ENCODE data around the gene PJA2.
"Not testable (repeated sequence)": the region's sequence is repeated elsewhere in the genome, so short reads cannot be mapped to it uniquely, and the experiment has no call there.

PJA2 gene

DNA sequence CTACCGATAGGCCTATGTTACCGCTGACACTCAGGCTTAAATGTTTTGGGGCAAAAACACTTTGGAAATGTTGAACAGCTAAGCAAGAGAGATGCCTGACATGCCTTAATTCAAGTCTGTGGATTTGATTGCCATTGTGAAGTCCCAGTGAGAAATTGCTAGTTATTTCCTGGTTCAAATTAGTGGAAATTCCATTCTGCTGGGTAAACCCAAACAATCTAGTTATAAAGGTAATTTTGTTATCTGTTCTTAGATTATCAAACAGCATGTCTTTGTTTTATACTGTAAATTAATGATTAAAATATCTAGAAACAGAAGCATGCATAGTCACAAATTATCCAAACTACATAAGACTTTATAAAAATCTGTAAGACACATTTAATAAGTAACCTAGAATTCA, 96.6 kb downstream of the PJA2 start:
- no peaks in the 10 kb centered on the region for H3K9me3 Mint-ChIP-seq
- DNase-seq, result no peak
- no peaks in the 10 kb centered on the region for H3K4me1 Mint-ChIP-seq
- no peak overlapping the region for H3K4me3 Mint-ChIP-seq
- H3K27me3 Mint-ChIP-seq, result no peaks in the 10 kb centered on the region
- H3K27ac Mint-ChIP-seq, result no peak overlapping the region
- ATAC-seq, result no peak

DNA sequence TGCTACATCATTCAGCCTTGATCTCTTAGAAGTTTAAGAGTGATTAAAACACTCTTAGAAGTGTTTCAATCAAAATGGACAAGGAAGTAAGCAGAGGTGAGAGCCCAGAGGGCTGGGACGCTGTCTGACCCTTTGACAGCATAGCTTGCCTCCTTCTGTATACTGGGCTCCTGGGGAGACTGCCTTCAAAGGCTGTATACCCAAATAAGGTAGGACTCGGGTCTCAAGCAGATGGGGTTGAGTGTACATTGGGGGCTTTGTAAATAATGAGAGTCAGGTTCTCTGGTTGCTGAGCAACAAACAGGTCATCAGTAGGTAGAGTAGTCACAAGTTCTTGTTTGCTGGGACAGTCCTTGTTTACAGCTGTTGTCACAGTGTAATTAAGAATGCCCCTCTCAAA, 97.1 kb downstream of the PJA2 start:
- Mint-ChIP-seq H3K4me1 (no peaks in the 10 kb centered on the region), H3K27ac (no peak overlapping the region), H3K4me3 (no peak overlapping the region), H3K9me3 (no peaks in the 10 kb centered on the region), H3K27me3 (no peaks in the 10 kb centered on the region)
- DNase-seq, result no peak
- ATAC-seq, result no peak

DNA sequence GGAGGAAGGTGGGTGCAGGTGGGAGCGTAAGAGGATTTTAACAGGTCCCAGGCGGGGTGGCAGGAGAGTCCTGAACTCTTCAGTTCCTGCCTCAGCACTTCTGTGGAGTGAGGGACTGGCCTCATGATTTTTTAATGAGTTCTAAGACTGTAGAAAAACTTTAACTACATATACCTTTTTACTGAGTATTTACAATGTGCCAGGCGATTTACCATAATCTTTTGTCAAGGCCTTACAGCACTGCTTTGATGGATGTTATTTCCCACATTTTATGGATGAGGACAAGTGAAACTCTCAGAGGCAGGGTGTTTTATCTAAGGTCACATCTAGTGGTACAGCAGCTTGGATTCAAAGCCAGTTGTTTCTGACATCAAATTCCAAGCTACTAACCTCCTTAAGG, 99.5 kb downstream of the PJA2 start:
- Mint-ChIP-seq H3K4me1 (no peaks in the 10 kb centered on the region), H3K27ac (no peak overlapping the region), H3K27me3 (no peaks in the 10 kb centered on the region), H3K4me3 (no peak overlapping the region), H3K9me3 (no peaks in the 10 kb centered on the region)
- no peak for DNase-seq
- no peak for ATAC-seq

DNA sequence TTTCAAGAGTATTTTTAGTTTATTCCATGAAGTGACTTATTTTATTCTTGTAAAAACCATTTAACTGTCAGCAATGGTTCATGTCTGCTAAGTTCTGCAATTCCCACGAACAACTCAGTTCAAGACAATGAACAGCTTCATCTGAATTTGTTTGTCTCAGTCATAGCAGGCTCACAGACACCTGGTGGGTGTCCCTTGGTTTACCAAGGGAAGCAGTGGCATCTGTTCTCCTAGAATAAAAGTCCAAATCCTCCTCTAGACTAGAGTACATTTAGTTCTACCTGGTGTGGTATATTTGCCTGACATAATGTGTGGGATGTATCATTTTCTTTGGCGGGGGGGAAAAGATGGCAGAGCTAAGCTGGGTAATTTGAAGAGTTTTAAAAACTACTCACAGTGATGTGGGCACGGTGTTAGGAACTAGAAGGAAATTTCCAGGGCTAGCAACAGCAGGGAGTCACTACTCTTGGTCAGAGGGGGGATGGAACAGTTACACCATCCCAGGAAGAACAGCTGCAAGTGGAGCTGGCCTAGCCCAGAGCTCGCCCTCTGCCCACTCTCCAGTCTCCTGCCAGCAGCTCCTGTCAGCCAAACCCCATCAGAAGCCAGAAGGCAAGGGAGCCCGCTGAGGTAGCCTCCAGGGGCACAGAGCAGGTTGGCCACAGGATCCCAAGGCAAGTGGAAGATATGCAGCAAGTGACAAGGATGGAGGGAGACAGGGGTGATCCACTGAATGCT, 100.3 kb downstream of the PJA2 start:
- Mint-ChIP-seq H3K4me3 (no peak overlapping the region), H3K27ac (no peak overlapping the region), H3K27me3 (no peaks in the 10 kb centered on the region), H3K9me3 (no peaks in the 10 kb centered on the region), H3K4me1 (no peaks in the 10 kb centered on the region)
- DNase-seq (no peak), ATAC-seq (no peak)

DNA sequence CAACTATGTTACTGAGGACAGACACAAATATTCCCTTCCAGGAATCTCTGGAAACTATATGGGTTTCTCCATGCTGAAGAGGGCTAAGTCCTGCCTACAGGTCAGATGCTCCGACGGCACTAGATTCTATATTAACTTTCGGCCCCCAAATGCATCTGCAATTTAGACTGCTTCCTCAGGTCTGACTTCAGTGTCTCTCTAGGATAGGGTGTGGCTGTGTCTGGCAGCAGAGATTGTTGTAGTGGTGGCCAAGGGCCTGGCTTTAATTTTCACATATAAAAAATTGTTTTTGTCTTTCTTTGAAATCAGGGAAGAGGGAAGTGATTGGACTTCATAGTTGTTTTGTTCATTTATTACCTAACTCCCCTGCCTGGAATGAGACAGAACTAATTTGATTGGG, 101.8 kb downstream of the PJA2 start:
- H3K27ac Mint-ChIP-seq, result no peak overlapping the region
- no peaks in the 10 kb centered on the region for H3K4me1 Mint-ChIP-seq
- H3K9me3 Mint-ChIP-seq, result no peaks in the 10 kb centered on the region
- H3K4me3 Mint-ChIP-seq, result no peak overlapping the region
- H3K27me3 Mint-ChIP-seq, result no peaks in the 10 kb centered on the region
- ATAC-seq (no peak), DNase-seq (no peak)

DNA sequence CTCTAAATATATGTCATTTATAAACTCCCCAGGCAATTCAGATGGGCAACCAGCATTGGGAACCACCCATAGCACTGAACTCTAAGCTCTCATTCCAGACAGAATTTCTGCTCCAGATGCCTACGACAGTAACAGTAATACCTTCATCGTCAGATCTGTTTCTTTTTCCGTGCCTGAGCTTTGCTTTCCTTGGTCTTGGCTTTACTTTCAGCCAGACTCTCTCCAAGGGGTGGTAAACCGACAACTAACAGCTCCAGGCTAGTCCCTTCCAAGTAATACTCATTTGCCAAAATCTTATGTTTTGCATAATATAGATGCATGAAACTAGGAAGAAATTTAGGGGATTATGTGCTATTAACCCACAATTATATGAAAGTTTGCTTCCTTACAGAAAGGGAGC, 102.3 kb downstream of the PJA2 start:
- Mint-ChIP-seq H3K4me1 (no peaks in the 10 kb centered on the region), H3K9me3 (no peaks in the 10 kb centered on the region), H3K27me3 (no peaks in the 10 kb centered on the region), H3K4me3 (no peak overlapping the region), H3K27ac (no peak overlapping the region)
- no peak for ATAC-seq
- DNase-seq, result no peak

DNA sequence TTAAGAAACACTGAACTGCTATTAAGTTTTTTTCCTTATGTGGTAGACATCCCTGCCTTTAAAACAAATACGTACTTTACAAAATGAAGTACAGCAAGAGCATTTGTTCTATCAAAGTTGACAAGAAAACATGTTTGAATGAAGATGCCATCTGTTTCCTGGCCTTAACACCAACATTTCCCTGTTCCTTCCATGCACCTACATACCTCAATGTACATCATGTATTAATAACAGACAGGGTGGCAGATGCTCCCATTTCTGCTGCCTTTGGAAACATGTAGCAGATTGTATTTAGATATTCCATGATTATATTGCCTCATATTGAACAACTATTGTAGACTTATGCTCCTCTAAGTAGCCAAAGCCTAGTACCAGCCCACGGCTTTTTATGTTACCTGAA, 104.4 kb downstream of the PJA2 start:
- Mint-ChIP-seq H3K27ac (no peak overlapping the region), H3K4me3 (no peak overlapping the region), H3K27me3 (no peaks in the 10 kb centered on the region), H3K9me3 (no peaks in the 10 kb centered on the region), H3K4me1 (no peaks in the 10 kb centered on the region)
- ATAC-seq, result no peak
- DNase-seq, result no peak

DNA sequence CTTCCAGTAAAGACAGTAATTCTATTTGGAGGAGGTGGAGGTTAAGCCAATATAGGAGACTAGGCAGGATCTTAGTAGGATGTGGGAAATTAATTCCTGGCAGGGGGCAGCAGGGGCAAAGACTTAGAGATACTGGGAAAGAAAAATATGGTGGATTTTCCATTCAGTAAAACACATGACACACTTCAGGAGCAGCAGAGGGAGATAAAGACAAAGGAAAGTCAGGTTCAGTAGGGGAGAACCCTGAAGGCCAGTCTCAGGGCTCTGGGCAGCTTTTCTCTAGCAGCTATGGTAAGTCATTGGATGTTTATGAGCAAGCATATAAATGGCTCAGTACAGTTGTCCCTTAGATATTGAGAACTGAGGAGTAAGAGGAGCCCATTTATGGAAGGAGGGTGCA, 105.5 kb downstream of the PJA2 start:
- ATAC-seq, result no peak
- Mint-ChIP-seq H3K4me3 (no peak overlapping the region), H3K27ac (no peak overlapping the region), H3K27me3 (no peaks in the 10 kb centered on the region), H3K4me1 (no peaks in the 10 kb centered on the region), H3K9me3 (no peaks in the 10 kb centered on the region)
- no peak for DNase-seq

DNA sequence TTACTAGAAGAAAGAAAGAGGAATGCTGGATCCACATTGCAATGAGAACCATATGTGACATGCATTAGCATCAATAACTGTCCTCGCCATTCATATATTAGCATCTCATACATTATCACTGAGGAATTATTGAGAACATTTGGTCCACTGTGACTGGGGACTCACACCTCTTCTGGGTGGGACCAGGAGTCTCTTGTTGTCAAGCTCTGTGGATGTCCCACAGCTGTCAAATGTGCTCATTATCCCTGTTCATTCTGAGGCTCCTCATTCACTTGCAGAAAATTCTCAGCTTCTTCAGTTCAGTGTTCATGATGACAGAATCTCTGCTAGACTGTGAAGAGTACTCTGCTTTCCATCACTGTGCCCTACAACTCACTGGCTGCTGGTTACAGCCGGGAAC, 109.4 kb downstream of the PJA2 start:
- Mint-ChIP-seq H3K4me3 (no peak overlapping the region), H3K9me3 (no peaks in the 10 kb centered on the region), H3K4me1 (no peaks in the 10 kb centered on the region), H3K27ac (no peak overlapping the region), H3K27me3 (no peaks in the 10 kb centered on the region)
- no peak for ATAC-seq
- DNase-seq, result no peak

DNA sequence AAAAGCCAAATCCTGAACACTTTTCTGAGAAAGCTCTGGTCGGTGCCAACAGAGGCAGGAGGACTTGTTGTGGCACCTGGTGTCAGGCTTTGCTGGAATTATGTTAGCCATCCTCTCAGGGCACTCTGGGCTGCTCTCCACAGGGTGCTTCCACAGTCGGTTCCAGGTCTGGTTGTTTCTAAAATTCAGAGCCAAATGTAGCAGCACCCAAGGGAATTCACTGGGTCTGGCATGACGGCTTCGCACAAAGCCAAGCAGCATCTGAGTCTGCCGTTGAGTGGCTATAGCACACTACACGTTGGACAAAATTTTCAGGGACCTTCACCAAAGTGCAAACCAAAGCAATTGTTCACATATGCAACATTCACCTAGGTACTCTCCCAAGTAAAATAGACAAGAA, 110.2 kb downstream of the PJA2 start:
- Mint-ChIP-seq H3K4me1 (no peaks in the 10 kb centered on the region), H3K27ac (no peak overlapping the region), H3K9me3 (no peaks in the 10 kb centered on the region), H3K4me3 (no peak overlapping the region), H3K27me3 (no peaks in the 10 kb centered on the region)
- DNase-seq, result no peak
- no peak for ATAC-seq

DNA sequence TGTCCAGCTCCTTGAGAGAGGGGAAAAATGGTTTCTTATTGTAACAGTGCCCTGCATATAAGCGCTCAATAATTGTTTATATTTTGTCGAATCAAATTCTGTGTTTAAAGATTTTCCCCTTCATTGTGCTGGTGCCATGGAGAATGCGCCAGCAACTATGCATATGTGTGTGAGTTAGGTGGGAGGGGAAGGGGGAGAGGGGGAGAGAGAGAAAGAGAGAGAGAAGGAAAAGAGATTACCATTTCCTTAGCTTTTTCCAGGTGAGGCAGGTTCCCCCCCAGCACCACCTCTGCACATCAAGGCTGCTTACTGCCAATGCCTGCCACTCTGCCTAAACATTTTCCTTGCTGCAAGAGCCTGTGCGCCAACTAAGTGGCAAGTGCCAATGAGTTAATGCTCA, 111.0 kb downstream of the PJA2 start:
- Mint-ChIP-seq H3K4me1 (no peaks in the 10 kb centered on the region), H3K27me3 (no peaks in the 10 kb centered on the region), H3K27ac (no peak overlapping the region), H3K4me3 (no peak overlapping the region), H3K9me3 (peaks cover 0 to 4% of the 10 kb centered on the region in 2 donors)
- ATAC-seq (no peak), DNase-seq (no peak)

DNA sequence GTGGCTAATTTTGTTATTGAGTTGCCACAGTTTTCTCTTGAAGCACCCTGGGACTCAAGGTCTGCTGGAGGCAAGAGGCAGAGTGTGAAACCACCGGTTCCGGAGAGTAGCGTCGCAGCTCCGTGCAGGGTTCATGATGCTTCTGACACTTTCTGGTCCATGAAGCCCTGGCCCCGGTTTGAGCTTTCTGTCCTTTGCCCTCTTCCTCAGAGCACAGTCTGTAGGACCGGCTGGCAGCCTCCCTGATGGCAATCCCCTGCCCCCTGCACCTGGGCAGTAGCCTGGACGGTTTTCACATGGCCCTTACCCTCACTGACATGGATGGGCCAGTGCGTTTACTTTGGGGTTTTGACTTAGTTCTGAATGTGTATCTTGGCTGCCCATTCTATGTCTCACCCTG, 111.9 kb downstream of the PJA2 start:
- no peak for DNase-seq
- Mint-ChIP-seq H3K27me3 (no peaks in the 10 kb centered on the region), H3K27ac (no peak overlapping the region), H3K4me3 (no peak overlapping the region), H3K9me3 (peaks cover 8 to 13% of the 10 kb centered on the region in 2 donors), H3K4me1 (no peaks in the 10 kb centered on the region)
- no peak for ATAC-seq

DNA sequence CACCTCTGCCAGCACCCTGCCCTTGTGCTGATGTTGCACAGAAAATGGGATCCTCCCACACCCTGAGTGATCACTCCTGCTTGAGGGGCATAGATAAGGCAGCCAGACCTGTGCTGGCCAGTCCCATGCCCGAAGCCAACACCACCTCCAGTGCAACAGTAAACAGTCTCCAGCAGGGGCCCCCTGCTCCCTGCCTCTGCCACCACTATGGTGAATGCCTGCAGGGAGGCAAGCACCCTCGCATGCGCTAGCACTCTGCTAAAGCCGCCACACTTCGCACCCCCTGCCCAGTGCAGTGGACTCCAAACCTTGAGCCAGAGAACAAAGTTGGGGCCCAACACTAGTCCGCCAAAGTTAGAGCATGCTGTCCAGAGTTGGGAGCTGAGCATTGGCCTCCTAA, 118.7 kb downstream of the PJA2 start:
- Mint-ChIP-seq H3K4me3 (no peak overlapping the region), H3K4me1 (no peaks in the 10 kb centered on the region), H3K27me3 (no peaks in the 10 kb centered on the region), H3K9me3 (peaks cover 16 to 50% of the 10 kb centered on the region in 2 donors), H3K27ac (no peak overlapping the region)
- DNase-seq (no peak), ATAC-seq (no peak)

DNA sequence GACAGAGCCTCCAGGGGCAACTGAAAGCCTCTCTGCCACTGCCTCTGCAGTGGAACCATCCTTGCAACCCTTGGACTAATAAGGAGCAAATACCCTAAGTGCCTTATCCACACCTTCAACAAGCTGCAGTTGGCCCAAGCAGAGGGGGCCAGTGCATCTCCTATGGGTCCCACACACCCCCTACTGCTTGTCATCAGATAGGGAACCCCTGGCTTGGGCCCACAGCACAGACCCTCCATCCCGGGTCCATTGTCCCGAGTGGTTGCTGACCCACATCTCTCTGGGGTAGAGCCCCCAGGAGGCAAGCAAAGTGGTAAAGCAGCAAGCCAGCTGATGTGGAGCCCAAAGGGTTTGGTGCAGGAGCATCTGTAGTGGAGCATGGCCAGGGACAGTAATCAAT, 119.5 kb downstream of the PJA2 start:
- no peak for ATAC-seq
- Mint-ChIP-seq H3K27me3 (no peaks in the 10 kb centered on the region), H3K4me3 (no peak overlapping the region), H3K9me3 (peaks cover 23 to 59% of the 10 kb centered on the region in 2 donors), H3K4me1 (no peaks in the 10 kb centered on the region), H3K27ac (no peak overlapping the region)
- no peak for DNase-seq

DNA sequence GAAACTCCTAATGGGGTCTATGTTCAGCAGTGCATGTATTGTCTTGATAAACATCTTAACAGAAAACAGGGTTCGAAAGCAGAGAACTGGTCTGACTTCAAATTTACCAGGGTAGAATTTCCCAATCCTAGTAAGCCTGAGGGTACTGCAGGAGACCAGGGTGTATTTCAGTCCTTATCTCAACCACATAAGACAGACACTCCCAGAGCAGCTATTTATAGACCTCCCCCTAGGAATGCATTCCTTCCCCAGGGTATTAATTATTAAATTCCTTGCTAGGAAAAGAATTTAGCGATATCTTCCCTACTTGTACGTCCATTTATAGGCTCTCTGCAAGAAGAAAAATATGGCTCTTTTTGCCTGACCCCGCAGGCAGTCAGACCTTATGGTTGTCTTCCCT, 123.1 kb downstream of the PJA2 start:
- H3K4me3 Mint-ChIP-seq, H3K4me1 Mint-ChIP-seq, ATAC-seq, H3K27me3 Mint-ChIP-seq, DNase-seq, H3K27ac Mint-ChIP-seq: not testable (repeated sequence)
- H3K9me3 Mint-ChIP-seq, result peaks cover 24 to 46% of the 10 kb centered on the region in 2 donors
